Measurements from ENCODE around the gene CCDC171. TPM values are rescaled to one million over a fixed set of nuclear protein-coding genes. Genes with fewer than 3 reads are reported as not detected.

The CCDC171 gene
- total RNA-seq, 1 donor from 2014 or later, result 1.2 TPM

DNA sequence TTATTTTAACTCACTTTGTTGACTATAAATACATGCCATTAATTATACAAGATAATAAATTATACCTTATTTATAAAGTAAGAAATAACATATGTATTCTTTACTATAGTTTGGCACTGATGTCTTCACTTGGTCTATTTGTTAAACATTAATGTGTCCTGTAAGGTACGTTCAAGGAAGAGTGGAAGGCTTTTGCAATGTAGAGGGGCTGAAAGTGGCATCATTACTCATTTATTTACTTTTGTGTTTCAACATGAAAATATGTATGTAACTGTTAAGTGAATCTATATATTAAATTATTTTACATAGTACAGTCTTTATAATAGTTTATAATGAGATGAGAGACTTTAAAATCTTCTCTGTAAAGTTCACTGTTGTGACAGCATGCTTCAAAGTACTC lies 348.7 kb downstream of the CCDC171 start:
- H3K4me3 Mint-ChIP-seq (ENCODE audit: unreplicated experiment), result no peak overlapping the region
- Histone ChIP-seq H2AFZ (ENCODE audit: low read depth, low read length) (no peak overlapping the region), H3K27ac (ENCODE audit: low read depth, low read length) (no peak overlapping the region), H3K4me2 (ENCODE audit: low read length) (no peak overlapping the region), H3K36me3 (ENCODE audit: insufficient read depth, low read length) (no peaks in the 10 kb centered on the region), H3K27me3 (ENCODE audit: insufficient read depth, low read length) (no peaks in the 10 kb centered on the region), H3K9me3 (ENCODE audit: insufficient read depth, low read depth, low read length) (no peaks in the 10 kb centered on the region), H3K9ac (ENCODE audit: low read length) (no peak overlapping the region), H3K79me2 (ENCODE audit: insufficient read depth, low read length) (no peaks in the 10 kb centered on the region), H3K4me1 (ENCODE audit: insufficient read depth, low read length) (no peaks in the 10 kb centered on the region), H3K4me3 (ENCODE audit: insufficient read depth, low read depth, low read length) (no peak overlapping the region), H4K20me1 (ENCODE audit: insufficient read depth, low read length) (no peaks in the 10 kb centered on the region)
- H3K36me3 Mint-ChIP-seq (ENCODE audit: low read depth, unreplicated experiment), result no peaks in the 10 kb centered on the region
- no peaks in the 10 kb centered on the region for H3K4me1 Mint-ChIP-seq (ENCODE audit: low read depth, unreplicated experiment)
- no peak for FAIRE-seq
- no peaks in the 10 kb centered on the region for H3K27me3 Mint-ChIP-seq (ENCODE audit: low read depth, unreplicated experiment)
- no peak overlapping the region for H3K27ac Mint-ChIP-seq (ENCODE audit: unreplicated experiment)
- no peak for DNase-seq (ENCODE audit: low read depth)
- TF ChIP-seq, protein P1, sequence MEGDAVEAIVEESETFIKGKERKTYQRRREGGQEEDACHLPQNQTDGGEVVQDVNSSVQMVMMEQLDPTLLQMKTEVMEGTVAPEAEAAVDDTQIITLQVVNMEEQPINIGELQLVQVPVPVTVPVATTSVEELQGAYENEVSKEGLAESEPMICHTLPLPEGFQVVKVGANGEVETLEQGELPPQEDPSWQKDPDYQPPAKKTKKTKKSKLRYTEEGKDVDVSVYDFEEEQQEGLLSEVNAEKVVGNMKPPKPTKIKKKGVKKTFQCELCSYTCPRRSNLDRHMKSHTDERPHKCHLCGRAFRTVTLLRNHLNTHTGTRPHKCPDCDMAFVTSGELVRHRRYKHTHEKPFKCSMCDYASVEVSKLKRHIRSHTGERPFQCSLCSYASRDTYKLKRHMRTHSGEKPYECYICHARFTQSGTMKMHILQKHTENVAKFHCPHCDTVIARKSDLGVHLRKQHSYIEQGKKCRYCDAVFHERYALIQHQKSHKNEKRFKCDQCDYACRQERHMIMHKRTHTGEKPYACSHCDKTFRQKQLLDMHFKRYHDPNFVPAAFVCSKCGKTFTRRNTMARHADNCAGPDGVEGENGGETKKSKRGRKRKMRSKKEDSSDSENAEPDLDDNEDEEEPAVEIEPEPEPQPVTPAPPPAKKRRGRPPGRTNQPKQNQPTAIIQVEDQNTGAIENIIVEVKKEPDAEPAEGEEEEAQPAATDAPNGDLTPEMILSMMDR (IDR thresholded peaks at IDR 0.05; ENCODE audit: insufficient read depth, low read depth, low read length), result no peak
- TF ChIP-seq EZH2 (IDR thresholded peaks at IDR 0.05; ENCODE audit: insufficient read depth, low read length), result no peak
- H3K9me3 Mint-ChIP-seq (ENCODE audit: unreplicated experiment), result peaks cover 11% of the 10 kb centered on the region

DNA sequence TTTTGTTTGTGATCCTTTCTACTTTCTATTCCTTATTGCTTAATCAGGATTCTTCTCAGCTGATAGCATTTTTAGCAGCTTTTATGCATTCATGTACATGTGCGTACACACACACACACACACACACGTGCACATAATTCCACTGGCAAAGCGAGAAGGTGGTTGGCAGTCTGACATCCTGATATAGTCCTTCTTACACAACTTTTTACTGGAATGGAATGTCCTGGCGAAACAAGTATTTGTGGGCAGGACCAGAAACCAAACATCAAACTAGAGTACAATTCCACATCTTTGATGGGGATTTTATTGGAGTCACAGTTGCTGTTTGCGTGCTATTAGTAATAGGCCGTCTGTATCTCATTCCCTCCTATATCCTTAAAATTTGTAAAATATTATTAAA lies 356.5 kb downstream of the CCDC171 start:
- Histone ChIP-seq H3K4me3 (ENCODE audit: insufficient read depth, low read depth, low read length) (no peak overlapping the region), H2AFZ (ENCODE audit: low read depth, low read length) (no peak overlapping the region), H3K27ac (ENCODE audit: low read depth, low read length) (no peak overlapping the region), H3K4me1 (ENCODE audit: insufficient read depth, low read length) (no peaks in the 10 kb centered on the region), H3K9me3 (ENCODE audit: insufficient read depth, low read depth, low read length) (no peaks in the 10 kb centered on the region), H3K36me3 (ENCODE audit: insufficient read depth, low read length) (no peaks in the 10 kb centered on the region), H4K20me1 (ENCODE audit: insufficient read depth, low read length) (no peaks in the 10 kb centered on the region), H3K4me2 (ENCODE audit: low read length) (no peak overlapping the region), H3K9ac (ENCODE audit: low read length) (no peak overlapping the region), H3K27me3 (ENCODE audit: insufficient read depth, low read length) (no peaks in the 10 kb centered on the region), H3K79me2 (ENCODE audit: insufficient read depth, low read length) (no peaks in the 10 kb centered on the region)
- Mint-ChIP-seq H3K4me3 (ENCODE audit: unreplicated experiment) (no peak overlapping the region), H3K9me3 (ENCODE audit: unreplicated experiment) (peaks cover 25% of the 10 kb centered on the region), H3K27ac (ENCODE audit: unreplicated experiment) (no peak overlapping the region), H3K4me1 (ENCODE audit: low read depth, unreplicated experiment) (no peaks in the 10 kb centered on the region), H3K27me3 (ENCODE audit: low read depth, unreplicated experiment) (no peaks in the 10 kb centered on the region), H3K36me3 (ENCODE audit: low read depth, unreplicated experiment) (no peaks in the 10 kb centered on the region)
- no peak for TF ChIP-seq EZH2 (IDR thresholded peaks at IDR 0.05; ENCODE audit: insufficient read depth, low read length)
- TF ChIP-seq, protein P1 (IDR thresholded peaks at IDR 0.05; ENCODE audit: insufficient read depth, low read depth, low read length), result no peak
- no peak for FAIRE-seq
- DNase-seq (ENCODE audit: low read depth), result peak; percentile 63

DNA sequence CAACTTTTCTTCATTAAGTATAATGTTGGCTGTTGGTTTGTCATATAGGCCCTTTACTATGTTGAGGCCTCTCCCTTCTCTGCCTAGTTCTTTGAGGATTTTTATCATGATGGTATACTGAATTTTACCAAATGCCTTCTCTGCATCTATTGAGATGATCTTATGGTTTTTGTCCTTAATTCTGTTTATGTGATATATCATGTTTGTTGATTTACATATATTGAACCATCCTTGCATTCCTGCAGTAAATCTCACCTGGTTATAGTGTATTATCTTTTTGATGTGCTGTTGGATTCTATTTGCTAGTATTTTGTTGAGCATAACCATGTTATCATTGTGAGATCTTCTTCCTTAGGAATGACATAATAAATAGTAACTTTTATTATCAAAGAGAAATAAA lies 362.9 kb downstream of the CCDC171 start:
- Mint-ChIP-seq H3K4me1 (ENCODE audit: low read depth, unreplicated experiment) (no peaks in the 10 kb centered on the region), H3K27ac (ENCODE audit: unreplicated experiment) (no peak overlapping the region), H3K4me3 (ENCODE audit: unreplicated experiment) (no peak overlapping the region), H3K36me3 (ENCODE audit: low read depth, unreplicated experiment) (no peaks in the 10 kb centered on the region), H3K27me3 (ENCODE audit: low read depth, unreplicated experiment) (no peaks in the 10 kb centered on the region), H3K9me3 (ENCODE audit: unreplicated experiment) (peaks cover 18% of the 10 kb centered on the region)
- FAIRE-seq, result no peak
- H3K27ac ChIP-seq (ENCODE audit: low read depth, low read length), result no peak overlapping the region
- no peaks in the 10 kb centered on the region for H4K20me1 ChIP-seq (ENCODE audit: insufficient read depth, low read length)
- TF ChIP-seq, protein P1 (IDR thresholded peaks at IDR 0.05; ENCODE audit: insufficient read depth, low read depth, low read length), result no peak
- TF ChIP-seq EZH2 (IDR thresholded peaks at IDR 0.05; ENCODE audit: insufficient read depth, low read length), result no peak
- H2AFZ ChIP-seq (ENCODE audit: low read depth, low read length), result no peak overlapping the region
- no peaks in the 10 kb centered on the region for H3K9me3 ChIP-seq (ENCODE audit: insufficient read depth, low read depth, low read length)
- H3K36me3 ChIP-seq (ENCODE audit: insufficient read depth, low read length), result no peaks in the 10 kb centered on the region
- H3K9ac ChIP-seq (ENCODE audit: low read length), result no peak overlapping the region
- no peaks in the 10 kb centered on the region for H3K79me2 ChIP-seq (ENCODE audit: insufficient read depth, low read length)
- DNase-seq (ENCODE audit: low read depth), result no peak
- no peak overlapping the region for H3K4me3 ChIP-seq (ENCODE audit: insufficient read depth, low read depth, low read length)
- H3K4me1 ChIP-seq (ENCODE audit: insufficient read depth, low read length), result no peaks in the 10 kb centered on the region
- no peak overlapping the region for H3K4me2 ChIP-seq (ENCODE audit: low read length)
- H3K27me3 ChIP-seq (ENCODE audit: insufficient read depth, low read length), result no peaks in the 10 kb centered on the region

Data from astrocyte (in vitro differentiated cells and primary cell).